ENCODE results near the gene ARHGAP4.

GRCh38 chrX:153939573-153939972, 13.5 kb upstream of the ARHGAP4 start:
- TF ChIP-seq EZH2phosphoT487 (IDR thresholded peaks at IDR 0.05; ENCODE audit: borderline replicate concordance) (no peak), EZH2 (IDR thresholded peaks at IDR 0.05) (no peak), REST (IDR thresholded peaks at IDR 0.05; ENCODE audit: low read depth) (no peak), MAX (IDR thresholded peaks at IDR 0.05) (no peak), CTCF (IDR thresholded peaks at IDR 0.05 in 2 of 3, conservative IDR thresholded peaks at IDR 0.05 in 1 of 3; ENCODE audit: borderline replicate concordance in 1 of 3, insufficient read depth in 1 of 3, low read depth in 2 of 3, low read length in 2 of 3) (no peak), POLR2A (IDR thresholded peaks at IDR 0.05; ENCODE audit: borderline replicate concordance, extremely low read depth, insufficient read depth, insufficient read length) (no peak), ZFX (IDR thresholded peaks at IDR 0.05) (no peak), YY1 (IDR thresholded peaks at IDR 0.05; ENCODE audit: extremely low read depth, insufficient replicate concordance, low read depth, low read length) (no peak), SIN3A (IDR thresholded peaks at IDR 0.05; ENCODE audit: low read depth) (no peak), POLR2AphosphoS5 (IDR thresholded peaks at IDR 0.05; ENCODE audit: low read depth, low read length) (no peak), ATF3 (IDR thresholded peaks at IDR 0.05) (no peak)
